ENCODE results near the gene PARG. TPM values are rescaled to one million over a fixed set of nuclear protein-coding genes. Genes with fewer than 3 reads are reported as not detected.

PARG gene
- total RNA-seq, 1 donor from 2014 or later, result 23.6 TPM

DNA sequence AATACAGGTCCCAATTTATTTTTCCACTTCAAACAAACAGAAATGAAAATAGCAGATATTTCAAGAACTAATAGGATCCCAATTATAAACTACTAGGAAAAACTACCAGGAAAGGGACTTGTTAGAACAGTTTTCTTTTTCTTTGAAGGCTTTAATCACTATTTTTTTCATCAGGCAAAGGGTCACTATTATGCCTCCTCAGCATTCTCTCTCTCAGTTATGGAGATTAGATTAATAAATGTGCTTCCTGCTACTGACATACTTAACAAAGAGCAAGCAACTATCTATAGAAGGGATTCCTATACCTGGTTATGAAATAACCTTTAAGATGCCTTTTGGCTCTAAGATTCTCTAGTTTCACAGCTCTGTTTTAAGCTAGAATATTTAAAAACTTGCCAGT lies 108.7 kb downstream of the PARG start:
- no peak overlapping the region for H3K27ac ChIP-seq
- H3K27me3 ChIP-seq, result no peaks in the 10 kb centered on the region
- H3K4me1 ChIP-seq, result no peaks in the 10 kb centered on the region
- H3K9me3 ChIP-seq, result no peaks in the 10 kb centered on the region
- no peak overlapping the region for H3K4me3 ChIP-seq
- no peak for DNase-seq (ENCODE audit: extremely low spot score in 2 of 2)
- intact Hi-C loops (cut with DNase I), result no loop called here
- no peaks in the 10 kb centered on the region for H3K36me3 ChIP-seq
- TF ChIP-seq POLR2A (IDR thresholded peaks at IDR 0.05) (no peak), POLR2AphosphoS5 (IDR thresholded peaks at IDR 0.05; ENCODE audit: insufficient read depth in 1 of 2, low read depth in 1 of 2) (no peak)
- TF ChIP-seq, protein P1, sequence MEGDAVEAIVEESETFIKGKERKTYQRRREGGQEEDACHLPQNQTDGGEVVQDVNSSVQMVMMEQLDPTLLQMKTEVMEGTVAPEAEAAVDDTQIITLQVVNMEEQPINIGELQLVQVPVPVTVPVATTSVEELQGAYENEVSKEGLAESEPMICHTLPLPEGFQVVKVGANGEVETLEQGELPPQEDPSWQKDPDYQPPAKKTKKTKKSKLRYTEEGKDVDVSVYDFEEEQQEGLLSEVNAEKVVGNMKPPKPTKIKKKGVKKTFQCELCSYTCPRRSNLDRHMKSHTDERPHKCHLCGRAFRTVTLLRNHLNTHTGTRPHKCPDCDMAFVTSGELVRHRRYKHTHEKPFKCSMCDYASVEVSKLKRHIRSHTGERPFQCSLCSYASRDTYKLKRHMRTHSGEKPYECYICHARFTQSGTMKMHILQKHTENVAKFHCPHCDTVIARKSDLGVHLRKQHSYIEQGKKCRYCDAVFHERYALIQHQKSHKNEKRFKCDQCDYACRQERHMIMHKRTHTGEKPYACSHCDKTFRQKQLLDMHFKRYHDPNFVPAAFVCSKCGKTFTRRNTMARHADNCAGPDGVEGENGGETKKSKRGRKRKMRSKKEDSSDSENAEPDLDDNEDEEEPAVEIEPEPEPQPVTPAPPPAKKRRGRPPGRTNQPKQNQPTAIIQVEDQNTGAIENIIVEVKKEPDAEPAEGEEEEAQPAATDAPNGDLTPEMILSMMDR (IDR thresholded peaks at IDR 0.05), result no peak

- no peak overlapping the region for H3K4me3 ChIP-seq
- intact Hi-C loops (cut with DNase I), result no loop called here
- H3K36me3 ChIP-seq, result no peaks in the 10 kb centered on the region
- TF ChIP-seq POLR2A (IDR thresholded peaks at IDR 0.05) (no peak), POLR2AphosphoS5 (IDR thresholded peaks at IDR 0.05; ENCODE audit: insufficient read depth in 1 of 2, low read depth in 1 of 2) (peak in 1 of 2 donors; percentile 26)
- TF ChIP-seq, protein P1 (IDR thresholded peaks at IDR 0.05), result no peak
- H3K27me3 ChIP-seq, result no peaks in the 10 kb centered on the region
- H3K4me1 ChIP-seq, result no peaks in the 10 kb centered on the region
- no peak overlapping the region for H3K27ac ChIP-seq
- H3K9me3 ChIP-seq, result no peaks in the 10 kb centered on the region
- no peak for DNase-seq (ENCODE audit: extremely low spot score in 2 of 2)
These were observed 110.3 kb downstream of the PARG start for GRCh38 chr10:49831352-49832035.

DNA sequence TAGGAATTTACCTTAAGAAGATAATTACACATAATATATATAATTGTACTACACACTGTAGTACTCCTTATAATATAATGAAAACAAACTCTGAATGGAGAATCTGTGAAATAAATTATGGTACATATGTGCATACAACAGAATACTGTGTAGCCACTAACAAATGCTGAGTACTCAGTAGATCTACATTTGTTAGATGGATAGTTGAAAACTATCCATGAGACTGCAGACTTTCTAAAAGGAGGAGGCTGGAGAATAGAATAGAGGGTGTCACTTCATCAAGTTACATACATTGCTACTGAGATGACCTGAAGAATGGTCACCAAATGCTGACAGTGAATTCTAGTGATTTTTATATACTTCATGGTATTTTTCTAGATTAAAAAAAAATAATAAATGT lies 111.0 kb downstream of the PARG start:
- no peak for DNase-seq (ENCODE audit: extremely low spot score in 2 of 2)
- TF ChIP-seq POLR2AphosphoS5 (IDR thresholded peaks at IDR 0.05; ENCODE audit: insufficient read depth in 1 of 2, low read depth in 1 of 2), result no peak
- TF ChIP-seq, protein P1 (IDR thresholded peaks at IDR 0.05), result no peak
- no peak for TF ChIP-seq POLR2A (IDR thresholded peaks at IDR 0.05)
- intact Hi-C loops (cut with DNase I), result no loop called here
- Histone ChIP-seq H3K36me3 (no peaks in the 10 kb centered on the region), H3K27ac (no peak overlapping the region), H3K4me1 (no peaks in the 10 kb centered on the region), H3K9me3 (no peaks in the 10 kb centered on the region), H3K27me3 (no peaks in the 10 kb centered on the region), H3K4me3 (no peak overlapping the region)

DNA sequence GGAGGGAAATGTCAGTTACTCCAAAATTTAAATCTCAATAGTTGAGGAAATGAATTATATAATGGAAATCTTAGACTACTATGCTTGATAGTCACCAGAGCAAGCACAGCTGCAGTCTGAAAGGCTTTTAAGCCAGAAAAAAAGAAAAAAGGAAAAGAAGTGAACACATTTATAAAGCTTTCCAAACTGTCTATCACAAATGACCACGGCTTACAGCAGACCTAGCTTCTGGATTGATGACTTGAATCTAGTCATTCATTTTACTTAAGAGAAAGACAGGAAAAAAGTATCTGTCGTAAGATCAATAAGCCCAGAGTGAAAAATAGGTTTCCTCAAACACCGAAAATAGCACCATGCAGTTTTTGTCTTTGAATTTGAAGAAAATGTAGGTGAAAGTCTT lies 111.8 kb downstream of the PARG start:
- no peaks in the 10 kb centered on the region for H3K36me3 ChIP-seq
- no peaks in the 10 kb centered on the region for H3K4me1 ChIP-seq

DNA sequence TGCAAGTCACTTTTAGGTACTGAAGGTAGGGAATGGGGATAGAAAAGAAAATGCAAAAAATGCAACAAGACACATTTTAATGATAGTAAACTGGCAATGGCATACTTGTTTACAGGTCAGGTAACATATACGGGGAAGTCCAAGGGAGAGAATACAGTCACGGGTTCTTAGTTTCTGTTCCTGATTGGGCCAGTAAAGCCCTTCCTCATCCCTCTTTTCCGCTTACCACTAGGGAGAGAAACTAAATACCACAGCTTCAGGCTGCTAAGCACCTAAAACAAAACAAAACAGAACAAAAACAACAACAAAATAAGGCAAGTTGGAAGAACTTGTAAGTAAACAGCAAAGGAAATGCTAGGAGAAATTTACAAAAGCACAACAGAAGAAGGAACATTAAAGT lies 114.5 kb downstream of the PARG start:
- DNase-seq (ENCODE audit: extremely low spot score in 2 of 2), result no peak
- Histone ChIP-seq H3K27me3 (no peaks in the 10 kb centered on the region), H3K4me1 (no peaks in the 10 kb centered on the region), H3K9me3 (no peaks in the 10 kb centered on the region), H3K36me3 (peaks cover 0 to 4% of the 10 kb centered on the region in 2 donors), H3K27ac (no peak overlapping the region), H3K4me3 (no peak overlapping the region)
- TF ChIP-seq POLR2A (IDR thresholded peaks at IDR 0.05) (no peak), POLR2AphosphoS5 (IDR thresholded peaks at IDR 0.05; ENCODE audit: insufficient read depth in 1 of 2, low read depth in 1 of 2) (no peak)
- TF ChIP-seq, protein P1 (IDR thresholded peaks at IDR 0.05), result no peak
- intact Hi-C loops (cut with DNase I), result no loop called here

More for the DNA sequence above, 111.8 kb downstream of the PARG start:
- intact Hi-C loops (cut with DNase I), result no loop called here
- no peak overlapping the region for H3K27ac ChIP-seq
- no peaks in the 10 kb centered on the region for H3K9me3 ChIP-seq
- H3K4me3 ChIP-seq, result no peak overlapping the region
- TF ChIP-seq POLR2A (IDR thresholded peaks at IDR 0.05) (no peak), POLR2AphosphoS5 (IDR thresholded peaks at IDR 0.05; ENCODE audit: insufficient read depth in 1 of 2, low read depth in 1 of 2) (no peak)
- TF ChIP-seq, protein P1 (IDR thresholded peaks at IDR 0.05), result no peak
- H3K27me3 ChIP-seq, result no peaks in the 10 kb centered on the region
- no peak for DNase-seq (ENCODE audit: extremely low spot score in 2 of 2)
